ENCODE data around the gene STX11. TPM values are rescaled to one million over a fixed set of nuclear protein-coding genes. Genes with fewer than 3 reads are reported as not detected.

The STX11 gene
- total RNA-seq, 1 experiment from 2014 or later: 0.69 TPM

DNA sequence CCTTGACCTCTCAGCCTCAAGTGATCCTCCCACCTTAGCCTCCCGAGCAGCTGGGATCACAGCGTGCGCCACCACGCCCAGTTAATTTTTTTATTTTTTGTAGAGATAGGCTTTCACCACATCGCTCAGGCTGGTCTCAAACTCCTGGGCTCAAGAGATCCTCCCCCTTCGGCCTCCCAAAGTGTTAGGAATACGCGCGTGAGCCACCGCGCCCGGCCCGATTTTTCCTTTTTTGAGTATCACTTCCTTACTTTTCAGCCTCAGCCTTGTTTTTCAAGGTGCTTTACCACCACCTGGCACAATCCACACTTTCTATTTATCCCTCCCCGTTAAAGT lies 791 bp upstream of the STX11 start:
- Histone ChIP-seq H3K4me1 (ENCODE audit: control insufficient read depth in 1 of 2, insufficient read depth in 2 of 2, low read length in 2 of 2) (peaks cover 0 to 21% of the 10 kb centered on the region in 2 experiments; a peak in 2 of 4 replicates), H3K27me3 (ENCODE audit: insufficient read depth, low read length) (no peaks in the 10 kb centered on the region), H3K9me3 (ENCODE audit: control insufficient read depth in 1 of 2, insufficient read depth in 1 of 2, low read depth in 1 of 2, low read length in 2 of 2) (no peaks in the 10 kb centered on the region), H3K36me3 (ENCODE audit: control insufficient read depth in 1 of 2, insufficient read depth in 2 of 2, low read length in 2 of 2) (no peaks in the 10 kb centered on the region), H3K79me2 (ENCODE audit: insufficient read depth, low read length) (no peaks in the 10 kb centered on the region), H3K27ac (ENCODE audit: low read depth, low read length) (no peak overlapping the region), H3K4me2 (ENCODE audit: low read length) (peak overlapping the region; percentile 95), H2AFZ (ENCODE audit: low read depth, low read length, poor library complexity, severe bottlenecking) (peak overlapping the region; percentile 98), H3K4me3 (replicated peaks in 1 of 2; ENCODE audit: low read depth in 1 of 2, low read length in 2 of 2) (peak overlapping the region; percentile 55 to 70), H3K9ac (ENCODE audit: low read length) (peak overlapping the region; percentile 55), H4K20me1 (ENCODE audit: insufficient read depth) (no peaks in the 10 kb centered on the region), H3K9me2 (ENCODE audit: insufficient read depth) (no peaks in the 10 kb centered on the region)
- TF ChIP-seq CEBPB (IDR thresholded peaks at IDR 0.05; ENCODE audit: low read depth) (no peak), ELF1 (IDR thresholded peaks at IDR 0.05; ENCODE audit: borderline replicate concordance, low read depth) (no peak), ZFX (IDR thresholded peaks at IDR 0.05) (no peak), POLR2AphosphoS5 (IDR thresholded peaks at IDR 0.05; ENCODE audit: low read depth, low read length) (no peak), EZH2 (IDR thresholded peaks at IDR 0.05) (no peak), RAD21 (IDR thresholded peaks at IDR 0.05; ENCODE audit: low read depth) (no peak), JUND (IDR thresholded peaks at IDR 0.05) (no peak), YY1 (IDR thresholded peaks at IDR 0.05; ENCODE audit: extremely low read depth, insufficient replicate concordance, low read depth, low read length) (no peak), SIN3A (IDR thresholded peaks at IDR 0.05; ENCODE audit: low read depth) (no peak), CBX3 (IDR thresholded peaks at IDR 0.05; ENCODE audit: low read depth) (no peak), POLR2A (IDR thresholded peaks at IDR 0.05; ENCODE audit: borderline replicate concordance, extremely low read depth, insufficient read depth, insufficient read length) (no peak), SRF (IDR thresholded peaks at IDR 0.05; ENCODE audit: low read depth) (no peak), FOSL1 (IDR thresholded peaks at IDR 0.05; ENCODE audit: low read depth) (no peak), EZH2phosphoT487 (IDR thresholded peaks at IDR 0.05; ENCODE audit: borderline replicate concordance) (no peak), SP1 (IDR thresholded peaks at IDR 0.05; ENCODE audit: low read depth) (no peak)
- TF ChIP-seq, protein P1, sequence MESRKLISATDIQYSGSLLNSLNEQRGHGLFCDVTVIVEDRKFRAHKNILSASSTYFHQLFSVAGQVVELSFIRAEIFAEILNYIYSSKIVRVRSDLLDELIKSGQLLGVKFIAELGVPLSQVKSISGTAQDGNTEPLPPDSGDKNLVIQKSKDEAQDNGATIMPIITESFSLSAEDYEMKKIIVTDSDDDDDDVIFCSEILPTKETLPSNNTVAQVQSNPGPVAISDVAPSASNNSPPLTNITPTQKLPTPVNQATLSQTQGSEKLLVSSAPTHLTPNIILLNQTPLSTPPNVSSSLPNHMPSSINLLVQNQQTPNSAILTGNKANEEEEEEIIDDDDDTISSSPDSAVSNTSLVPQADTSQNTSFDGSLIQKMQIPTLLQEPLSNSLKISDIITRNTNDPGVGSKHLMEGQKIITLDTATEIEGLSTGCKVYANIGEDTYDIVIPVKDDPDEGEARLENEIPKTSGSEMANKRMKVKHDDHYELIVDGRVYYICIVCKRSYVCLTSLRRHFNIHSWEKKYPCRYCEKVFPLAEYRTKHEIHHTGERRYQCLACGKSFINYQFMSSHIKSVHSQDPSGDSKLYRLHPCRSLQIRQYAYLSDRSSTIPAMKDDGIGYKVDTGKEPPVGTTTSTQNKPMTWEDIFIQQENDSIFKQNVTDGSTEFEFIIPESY (IDR thresholded peaks at IDR 0.05; ENCODE audit: extremely low read depth, insufficient replicate concordance, low read length): no peak
- TF ChIP-seq, protein P2, sequence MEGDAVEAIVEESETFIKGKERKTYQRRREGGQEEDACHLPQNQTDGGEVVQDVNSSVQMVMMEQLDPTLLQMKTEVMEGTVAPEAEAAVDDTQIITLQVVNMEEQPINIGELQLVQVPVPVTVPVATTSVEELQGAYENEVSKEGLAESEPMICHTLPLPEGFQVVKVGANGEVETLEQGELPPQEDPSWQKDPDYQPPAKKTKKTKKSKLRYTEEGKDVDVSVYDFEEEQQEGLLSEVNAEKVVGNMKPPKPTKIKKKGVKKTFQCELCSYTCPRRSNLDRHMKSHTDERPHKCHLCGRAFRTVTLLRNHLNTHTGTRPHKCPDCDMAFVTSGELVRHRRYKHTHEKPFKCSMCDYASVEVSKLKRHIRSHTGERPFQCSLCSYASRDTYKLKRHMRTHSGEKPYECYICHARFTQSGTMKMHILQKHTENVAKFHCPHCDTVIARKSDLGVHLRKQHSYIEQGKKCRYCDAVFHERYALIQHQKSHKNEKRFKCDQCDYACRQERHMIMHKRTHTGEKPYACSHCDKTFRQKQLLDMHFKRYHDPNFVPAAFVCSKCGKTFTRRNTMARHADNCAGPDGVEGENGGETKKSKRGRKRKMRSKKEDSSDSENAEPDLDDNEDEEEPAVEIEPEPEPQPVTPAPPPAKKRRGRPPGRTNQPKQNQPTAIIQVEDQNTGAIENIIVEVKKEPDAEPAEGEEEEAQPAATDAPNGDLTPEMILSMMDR (IDR thresholded peaks at IDR 0.05 in 2 of 3, conservative IDR thresholded peaks at IDR 0.05 in 1 of 3; ENCODE audit: borderline replicate concordance in 1 of 3, insufficient read depth in 1 of 3, low read depth in 2 of 3, low read length in 2 of 3): no peak
- ChIA-PET CTCF (no interaction called here), POLR2A (no interaction called here), RAD21 (ENCODE audit: low non-redundant PET in 1 of 2, low total read pairs in 2 of 2, uncharacterized antibody in 2 of 2, unreplicated experiment in 2 of 2) (no interaction called here)
- BruUV-seq (replicated peaks): no TSS peak
- intact Hi-C loops (cut with micrococcal nuclease): no loop called here
- DNase-seq (ENCODE audit: low read depth, low spot score) (no peak), ATAC-seq (no peak)
